ENCODE results near the gene ARMC9. TPM values are rescaled to one million over a fixed set of nuclear protein-coding genes. Genes with fewer than 3 reads are reported as not detected.

The ARMC9 gene
- total and polyA plus RNA-seq, 2 of the 13 experiments (the other 11 are each of a cell fraction or from before 2014, with no cell fraction given) = 9.1 to 12.8 TPM

DNA sequence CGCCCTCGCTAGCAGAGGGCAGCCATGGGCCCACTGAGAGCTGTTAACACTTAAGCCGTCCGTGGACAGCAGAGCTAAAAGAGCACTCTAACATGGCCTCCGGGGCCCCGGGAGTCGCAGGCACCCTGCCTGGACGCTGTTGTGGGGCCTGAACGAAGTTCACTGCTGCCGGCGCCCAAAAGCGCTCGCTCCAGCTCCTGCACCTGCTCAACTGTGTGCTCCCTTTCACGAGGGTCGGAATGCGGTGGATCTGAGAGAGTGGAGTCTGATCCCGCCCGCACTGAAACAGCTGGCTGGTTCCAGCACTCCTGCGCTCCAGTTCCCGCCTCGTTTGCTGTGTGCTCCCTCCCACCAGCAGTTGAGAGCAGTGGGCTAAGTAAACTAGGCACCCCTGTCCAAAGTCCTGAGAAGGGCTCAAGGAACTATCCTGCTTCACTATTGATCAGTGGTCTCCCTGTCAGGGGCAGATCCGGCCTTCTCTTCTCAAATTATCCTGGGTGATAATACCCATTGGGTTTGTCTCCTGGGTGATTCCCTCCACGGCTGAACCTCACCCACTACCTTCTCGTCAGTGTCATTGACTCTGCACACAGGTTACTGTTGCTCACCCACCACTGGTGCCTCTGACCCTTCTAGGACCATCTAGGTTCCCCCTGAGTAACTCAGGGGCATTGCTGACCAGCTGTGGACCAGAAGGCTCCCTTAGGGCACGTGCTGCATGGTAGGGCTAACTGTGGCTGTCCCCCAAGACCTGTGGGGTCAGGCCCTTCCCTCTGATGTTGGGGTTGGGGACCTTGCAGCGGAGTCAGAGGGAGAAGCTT lies 220.6 kb downstream of the ARMC9 start (continued):
- TF ChIP-seq, protein P1, sequence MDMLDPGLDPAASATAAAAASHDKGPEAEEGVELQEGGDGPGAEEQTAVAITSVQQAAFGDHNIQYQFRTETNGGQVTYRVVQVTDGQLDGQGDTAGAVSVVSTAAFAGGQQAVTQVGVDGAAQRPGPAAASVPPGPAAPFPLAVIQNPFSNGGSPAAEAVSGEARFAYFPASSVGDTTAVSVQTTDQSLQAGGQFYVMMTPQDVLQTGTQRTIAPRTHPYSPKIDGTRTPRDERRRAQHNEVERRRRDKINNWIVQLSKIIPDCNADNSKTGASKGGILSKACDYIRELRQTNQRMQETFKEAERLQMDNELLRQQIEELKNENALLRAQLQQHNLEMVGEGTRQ (IDR thresholded peaks at IDR 0.05; ENCODE audit: low read depth, low read length) = no peak
- TF ChIP-seq, protein P1 (CRISPR knock-in tag; IDR thresholded peaks at IDR 0.05; ENCODE audit: borderline replicate concordance) = no peak; the same call in 1 of the 2 replicates
- TF ChIP-seq ZSCAN21 (CRISPR knock-in tag; IDR thresholded peaks at IDR 0.05; ENCODE audit: borderline replicate concordance) (no peak; the same call in 1 of the 2 replicates), ZNF121 (CRISPR knock-in tag; IDR thresholded peaks at IDR 0.05) (no peak), TSC22D2 (CRISPR knock-in tag; IDR thresholded peaks at IDR 0.05; ENCODE audit: borderline replicate concordance) (no peak), U2AF2 (IDR thresholded peaks at IDR 0.05; ENCODE audit: low read depth, low read length) (no peak), PHF5A (CRISPR knock-in tag; IDR thresholded peaks at IDR 0.05; ENCODE audit: low read depth, unreplicated experiment) (no peak), RELA (CRISPR knock-in tag; IDR thresholded peaks at IDR 0.05) (no peak), HMGA1 (CRISPR knock-in tag; conservative IDR thresholded peaks at IDR 0.05) (no peak), NKX3-1 (CRISPR knock-in tag; IDR thresholded peaks at IDR 0.05) (no peak), RFX5 (IDR thresholded peaks at IDR 0.05; ENCODE audit: low read depth, low read length) (no peak; the same call in 1 of the 2 replicates), FOXP1 (IDR thresholded peaks at IDR 0.05) (no peak), FOXP1 (CRISPR knock-in tag; IDR thresholded peaks at IDR 0.05) (no peak), YEATS4 (CRISPR knock-in tag; IDR thresholded peaks at IDR 0.05; ENCODE audit: borderline replicate concordance) (no peak), FIP1L1 (IDR thresholded peaks at IDR 0.05; ENCODE audit: borderline replicate concordance, insufficient read depth, low read depth, low read length) (no peak), ZNF746 (CRISPR knock-in tag; IDR thresholded peaks at IDR 0.05) (0 out of 2 replicates have a peak, but pooled peaks have one; percentile 51), ZNF567 (CRISPR knock-in tag; IDR thresholded peaks at IDR 0.05; ENCODE audit: borderline replicate concordance) (no peak), ZNF607 (CRISPR knock-in tag; IDR thresholded peaks at IDR 0.05; ENCODE audit: borderline replicate concordance) (no peak)
- TF ChIP-seq, protein P2, sequence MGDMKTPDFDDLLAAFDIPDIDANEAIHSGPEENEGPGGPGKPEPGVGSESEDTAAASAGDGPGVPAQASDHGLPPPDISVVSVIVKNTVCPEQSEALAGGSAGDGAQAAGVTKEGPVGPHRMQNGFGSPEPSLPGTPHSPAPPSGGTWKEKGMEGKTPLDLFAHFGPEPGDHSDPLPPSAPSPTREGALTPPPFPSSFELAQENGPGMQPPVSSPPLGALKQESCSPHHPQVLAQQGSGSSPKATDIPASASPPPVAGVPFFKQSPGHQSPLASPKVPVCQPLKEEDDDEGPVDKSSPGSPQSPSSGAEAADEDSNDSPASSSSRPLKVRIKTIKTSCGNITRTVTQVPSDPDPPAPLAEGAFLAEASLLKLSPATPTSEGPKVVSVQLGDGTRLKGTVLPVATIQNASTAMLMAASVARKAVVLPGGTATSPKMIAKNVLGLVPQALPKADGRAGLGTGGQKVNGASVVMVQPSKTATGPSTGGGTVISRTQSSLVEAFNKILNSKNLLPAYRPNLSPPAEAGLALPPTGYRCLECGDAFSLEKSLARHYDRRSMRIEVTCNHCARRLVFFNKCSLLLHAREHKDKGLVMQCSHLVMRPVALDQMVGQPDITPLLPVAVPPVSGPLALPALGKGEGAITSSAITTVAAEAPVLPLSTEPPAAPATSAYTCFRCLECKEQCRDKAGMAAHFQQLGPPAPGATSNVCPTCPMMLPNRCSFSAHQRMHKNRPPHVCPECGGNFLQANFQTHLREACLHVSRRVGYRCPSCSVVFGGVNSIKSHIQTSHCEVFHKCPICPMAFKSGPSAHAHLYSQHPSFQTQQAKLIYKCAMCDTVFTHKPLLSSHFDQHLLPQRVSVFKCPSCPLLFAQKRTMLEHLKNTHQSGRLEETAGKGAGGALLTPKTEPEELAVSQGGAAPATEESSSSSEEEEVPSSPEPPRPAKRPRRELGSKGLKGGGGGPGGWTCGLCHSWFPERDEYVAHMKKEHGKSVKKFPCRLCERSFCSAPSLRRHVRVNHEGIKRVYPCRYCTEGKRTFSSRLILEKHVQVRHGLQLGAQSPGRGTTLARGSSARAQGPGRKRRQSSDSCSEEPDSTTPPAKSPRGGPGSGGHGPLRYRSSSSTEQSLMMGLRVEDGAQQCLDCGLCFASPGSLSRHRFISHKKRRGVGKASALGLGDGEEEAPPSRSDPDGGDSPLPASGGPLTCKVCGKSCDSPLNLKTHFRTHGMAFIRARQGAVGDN (CRISPR knock-in tag; IDR thresholded peaks at IDR 0.05) = peak; percentile 93
- TF ChIP-seq, protein P3, sequence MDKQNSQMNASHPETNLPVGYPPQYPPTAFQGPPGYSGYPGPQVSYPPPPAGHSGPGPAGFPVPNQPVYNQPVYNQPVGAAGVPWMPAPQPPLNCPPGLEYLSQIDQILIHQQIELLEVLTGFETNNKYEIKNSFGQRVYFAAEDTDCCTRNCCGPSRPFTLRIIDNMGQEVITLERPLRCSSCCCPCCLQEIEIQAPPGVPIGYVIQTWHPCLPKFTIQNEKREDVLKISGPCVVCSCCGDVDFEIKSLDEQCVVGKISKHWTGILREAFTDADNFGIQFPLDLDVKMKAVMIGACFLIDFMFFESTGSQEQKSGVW (CRISPR knock-in tag; IDR thresholded peaks at IDR 0.05; ENCODE audit: borderline replicate concordance) = no peak
- TF ChIP-seq, protein P4, sequence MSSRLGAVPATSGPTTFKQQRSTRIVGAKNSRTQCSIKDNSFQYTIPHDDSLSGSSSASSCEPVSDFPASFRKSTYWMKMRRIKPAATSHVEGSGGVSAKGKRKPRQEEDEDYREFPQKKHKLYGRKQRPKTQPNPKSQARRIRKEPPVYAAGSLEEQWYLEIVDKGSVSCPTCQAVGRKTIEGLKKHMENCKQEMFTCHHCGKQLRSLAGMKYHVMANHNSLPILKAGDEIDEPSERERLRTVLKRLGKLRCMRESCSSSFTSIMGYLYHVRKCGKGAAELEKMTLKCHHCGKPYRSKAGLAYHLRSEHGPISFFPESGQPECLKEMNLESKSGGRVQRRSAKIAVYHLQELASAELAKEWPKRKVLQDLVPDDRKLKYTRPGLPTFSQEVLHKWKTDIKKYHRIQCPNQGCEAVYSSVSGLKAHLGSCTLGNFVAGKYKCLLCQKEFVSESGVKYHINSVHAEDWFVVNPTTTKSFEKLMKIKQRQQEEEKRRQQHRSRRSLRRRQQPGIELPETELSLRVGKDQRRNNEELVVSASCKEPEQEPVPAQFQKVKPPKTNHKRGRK (CRISPR knock-in tag; IDR thresholded peaks at IDR 0.05) = no peak

Measured in HepG2 (cell line).